GM21528 (cell line): Measurements from ENCODE around the gene PCDHB16.
"Not testable (repeated sequence)": the region's sequence is repeated elsewhere in the genome, so short reads cannot be mapped to it uniquely, and the experiment has no call there.

Source experiments
- ATAC-seq: cut with Tn5 transposase; IDR thresholded peaks from one replicate; pipeline ENCODE4 v1.9.1; 2021; ENCODE audit warnings: mild to moderate bottlenecking, moderate library complexity; ENCODE audit not compliant: unreplicated experiment, low FRiP score

Gene PCDHB16

GRCh38 chr5:141180313-141180712 is 1.9 kb upstream of the PCDHB16 start:
- no peak for ATAC-seq

- not testable (repeated sequence) for ATAC-seq
Observed at GRCh38 chr5:141184117-141184855, 2.1 kb downstream of the PCDHB16 start.

DNA sequence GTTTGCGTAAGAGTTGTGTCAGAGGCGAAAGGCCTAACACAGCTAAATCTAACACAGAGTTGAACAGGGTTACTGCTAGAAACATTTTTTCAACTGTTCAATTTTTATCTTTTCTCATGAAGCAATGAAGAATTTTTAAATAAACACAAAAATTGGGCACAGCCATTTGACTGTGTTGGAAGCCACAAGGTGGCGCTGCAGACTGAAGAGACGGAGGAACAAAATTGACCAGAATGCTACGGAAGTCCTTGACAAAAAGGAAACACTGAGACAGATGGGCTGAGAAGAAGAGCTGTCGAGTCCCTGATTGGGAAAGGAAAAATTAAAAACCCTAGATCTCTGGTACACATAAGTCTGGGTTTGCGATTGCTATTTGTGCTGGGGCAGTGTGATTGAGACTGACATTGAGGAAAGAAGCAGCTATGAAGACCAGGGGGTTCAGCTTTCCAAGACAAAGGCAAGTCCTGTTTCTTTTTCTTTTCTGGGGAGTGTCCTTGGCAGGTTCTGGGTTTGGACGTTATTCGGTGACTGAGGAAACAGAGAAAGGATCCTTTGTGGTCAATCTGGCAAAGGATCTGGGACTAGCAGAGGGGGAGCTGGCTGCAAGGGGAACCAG is 4.8 kb downstream of the PCDHB16 start, which contains the start of gene PCDHB9:
TSS of gene PCDHB9 (plus strand) at position 265 of the 616 bp plus-strand sequence. CDS start at position 423, 158 bp downstream.
- no peak for ATAC-seq

DNA sequence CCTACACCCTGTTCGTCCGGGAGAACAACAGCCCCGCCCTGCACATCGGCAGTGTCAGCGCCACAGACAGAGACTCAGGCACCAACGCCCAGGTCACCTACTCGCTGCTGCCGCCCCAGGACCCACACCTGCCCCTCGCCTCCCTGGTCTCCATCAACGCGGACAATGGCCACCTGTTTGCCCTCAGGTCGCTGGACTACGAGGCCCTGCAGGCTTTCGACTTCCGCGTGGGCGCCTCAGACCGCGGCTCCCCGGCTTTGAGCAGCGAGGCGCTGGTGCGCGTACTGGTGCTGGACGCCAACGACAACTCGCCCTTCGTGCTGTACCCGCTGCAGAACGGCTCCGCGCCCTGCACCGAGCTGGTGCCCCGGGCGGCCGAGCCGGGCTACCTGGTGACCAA is 6.5 kb downstream of the PCDHB16 start:
- not testable (repeated sequence) for ATAC-seq

GRCh38 chr5:141189131-141189530 is 6.9 kb downstream of the PCDHB16 start:
- not testable (repeated sequence) for ATAC-seq

DNA sequence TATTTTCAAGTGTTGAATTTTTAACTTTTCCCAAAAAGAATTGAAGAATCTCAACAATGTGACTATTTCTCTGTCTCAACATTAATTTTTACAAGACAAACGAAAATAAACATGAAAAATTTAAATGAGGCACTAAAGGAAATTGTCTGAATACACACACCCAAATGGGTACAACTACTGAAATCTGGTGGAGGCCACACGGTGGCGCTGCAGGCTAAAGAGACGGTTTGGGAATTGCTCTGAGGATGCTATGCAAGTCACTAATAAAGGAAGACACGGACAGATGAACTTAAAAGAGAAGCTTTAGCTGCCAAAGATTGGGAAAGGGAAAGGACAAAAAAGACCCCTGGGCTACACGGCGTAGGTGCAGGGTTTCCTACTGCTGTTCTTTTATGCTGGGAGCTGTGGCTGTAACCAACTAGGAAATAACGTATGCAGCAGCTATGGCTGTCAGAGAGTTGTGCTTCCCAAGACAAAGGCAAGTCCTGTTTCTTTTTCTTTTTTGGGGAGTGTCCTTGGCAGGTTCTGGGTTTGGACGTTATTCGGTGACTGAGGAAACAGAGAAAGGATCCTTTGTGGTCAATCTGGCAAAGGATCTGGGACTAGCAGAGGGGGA is 10.0 kb downstream of the PCDHB16 start, which contains the start of gene PCDHB10:
TSS of gene PCDHB10 (plus strand) at position 244 of the 616 bp plus-strand sequence. CDS start at position 444, 200 bp downstream.
- no peak for ATAC-seq

DNA sequence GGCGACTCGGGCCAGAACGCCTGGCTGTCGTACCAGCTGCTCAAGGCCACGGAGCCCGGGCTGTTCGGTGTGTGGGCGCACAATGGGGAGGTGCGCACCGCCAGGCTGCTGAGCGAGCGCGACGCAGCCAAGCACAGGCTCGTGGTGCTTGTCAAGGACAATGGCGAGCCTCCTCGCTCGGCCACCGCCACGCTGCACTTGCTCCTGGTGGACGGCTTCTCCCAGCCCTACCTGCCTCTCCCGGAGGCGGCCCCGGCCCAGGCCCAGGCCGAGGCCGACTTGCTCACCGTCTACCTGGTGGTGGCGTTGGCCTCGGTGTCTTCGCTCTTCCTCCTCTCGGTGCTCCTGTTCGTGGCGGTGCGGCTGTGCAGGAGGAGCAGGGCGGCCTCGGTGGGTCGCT is 12.1 kb downstream of the PCDHB16 start:
- ATAC-seq: not testable (repeated sequence)

DNA sequence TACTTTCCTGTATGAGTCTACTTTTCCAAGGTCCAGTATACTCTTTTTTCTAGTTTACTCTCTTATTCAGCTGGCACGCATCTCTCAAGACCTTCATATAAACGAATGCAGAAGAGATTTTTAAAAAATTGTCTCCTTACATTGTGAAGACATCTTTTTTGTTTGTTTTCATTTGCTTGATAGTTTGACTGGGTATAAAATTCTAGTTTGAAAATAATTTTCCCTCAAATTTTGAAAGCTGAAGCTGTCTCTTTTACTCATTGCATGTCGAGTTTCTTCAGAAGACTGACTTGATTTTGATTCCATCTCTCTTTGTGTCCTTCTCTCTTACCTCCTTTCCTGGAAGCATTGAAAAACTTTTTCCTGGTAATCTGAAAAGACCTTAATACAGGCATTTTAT is 14.2 kb downstream of the PCDHB16 start:
- no peak for ATAC-seq

DNA sequence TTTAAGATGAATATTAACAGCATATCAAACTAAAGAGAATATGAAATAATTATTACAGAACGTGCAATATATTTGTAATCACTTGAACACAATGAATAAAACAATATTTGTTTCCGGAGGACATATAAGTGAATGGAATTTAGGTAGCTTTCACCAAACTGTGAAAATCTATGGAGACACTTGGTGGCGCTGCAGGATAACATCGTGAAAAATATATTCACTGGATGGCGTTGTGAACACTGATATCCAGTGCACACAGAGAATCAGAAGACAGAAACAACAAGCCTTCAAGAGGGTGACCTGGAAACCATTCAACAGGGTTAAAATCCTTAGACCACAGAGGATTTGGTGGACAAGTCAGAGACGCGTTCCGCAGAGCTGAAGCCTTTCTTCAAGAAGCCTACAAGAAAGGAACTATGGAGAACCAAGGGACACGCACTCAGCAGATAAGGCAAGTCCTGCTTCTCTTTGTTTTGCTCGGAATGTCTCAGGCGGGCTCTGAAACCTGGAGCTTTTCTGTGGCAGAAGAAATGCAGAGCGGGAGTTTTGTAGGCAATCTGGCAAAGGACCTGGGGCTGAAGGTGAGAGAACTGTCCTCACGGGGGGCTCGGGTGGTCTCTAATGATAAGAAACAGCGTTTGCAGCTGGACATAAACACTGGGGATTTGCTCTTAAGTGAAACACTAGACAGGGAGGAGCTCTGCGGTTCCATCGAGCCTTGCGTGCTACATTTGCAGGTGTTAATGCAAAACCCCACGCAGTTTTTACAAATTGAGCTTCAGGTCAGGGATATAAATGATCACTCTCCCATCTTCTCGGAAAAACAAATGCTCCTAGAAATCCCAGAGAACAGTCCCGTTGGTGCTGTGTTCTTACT is 17.4 kb downstream of the PCDHB16 start, which contains the start of gene PCDHB11:
TSS of gene PCDHB11 (plus strand) at position 269 of the 877 bp plus-strand sequence. CDS start at position 417, 148 bp downstream.
- ATAC-seq: no peak

DNA sequence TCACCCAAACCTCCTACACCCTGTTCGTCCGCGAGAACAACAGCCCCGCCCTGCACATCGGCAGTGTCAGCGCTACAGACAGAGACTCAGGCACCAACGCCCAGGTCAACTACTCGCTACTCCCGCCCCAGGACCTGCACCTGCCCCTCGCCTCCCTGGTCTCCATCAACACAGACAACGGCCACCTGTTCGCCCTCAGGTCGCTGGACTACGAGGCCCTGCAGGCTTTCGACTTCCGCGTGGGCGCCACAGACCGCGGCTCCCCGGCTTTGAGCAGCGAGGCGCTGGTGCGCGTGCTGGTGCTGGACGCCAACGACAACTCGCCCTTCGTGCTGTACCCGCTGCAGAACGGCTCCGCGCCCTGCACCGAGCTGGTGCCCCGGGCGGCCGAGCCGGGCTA is 18.9 kb downstream of the PCDHB16 start:
- ATAC-seq: not testable (repeated sequence)

GRCh38 chr5:141201646-141202045 is 19.5 kb downstream of the PCDHB16 start:
- ATAC-seq: not testable (repeated sequence)

GRCh38 chr5:141208478-141208877 is 26.3 kb downstream of the PCDHB16 start, which contains the start of gene PCDHB12:
TSS of gene PCDHB12 (plus strand) at chr5:141208719. CDS start at chr5:141208908, 189 bp downstream.
- ATAC-seq: no peak

GRCh38 chr5:141210281-141210680 is 28.1 kb downstream of the PCDHB16 start:
- ATAC-seq: not testable (repeated sequence)

DNA sequence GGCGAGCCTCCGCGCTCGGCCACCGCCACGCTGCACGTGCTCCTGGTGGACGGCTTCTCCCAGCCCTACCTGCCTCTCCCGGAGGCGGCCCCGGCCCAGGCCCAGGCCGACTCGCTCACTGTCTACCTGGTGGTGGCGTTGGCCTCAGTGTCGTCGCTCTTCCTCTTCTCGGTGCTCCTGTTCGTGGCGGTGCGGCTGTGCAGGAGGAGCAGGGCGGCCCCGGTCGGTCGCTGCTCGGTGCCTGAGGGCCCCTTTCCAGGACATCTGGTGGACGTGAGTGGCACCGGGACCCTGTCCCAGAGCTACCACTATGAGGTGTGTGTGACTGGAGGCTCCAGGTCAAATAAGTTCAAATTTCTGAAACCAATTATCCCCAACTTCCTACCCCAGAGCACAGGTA is 28.7 kb downstream of the PCDHB16 start:
- not testable (repeated sequence) for ATAC-seq

GRCh38 chr5:141213656-141214339 is 31.6 kb downstream of the PCDHB16 start, which contains the start of gene PCDHB13:
TSS of gene PCDHB13 (plus strand) at chr5:141213919. CDS start at chr5:141214124, 205 bp downstream.
- not testable (repeated sequence) for ATAC-seq

GRCh38 chr5:141214583-141214982 is 32.4 kb downstream of the PCDHB16 start:
- not testable (repeated sequence) for ATAC-seq

GRCh38 chr5:141215504-141215903 is 33.3 kb downstream of the PCDHB16 start:
- not testable (repeated sequence) for ATAC-seq

DNA sequence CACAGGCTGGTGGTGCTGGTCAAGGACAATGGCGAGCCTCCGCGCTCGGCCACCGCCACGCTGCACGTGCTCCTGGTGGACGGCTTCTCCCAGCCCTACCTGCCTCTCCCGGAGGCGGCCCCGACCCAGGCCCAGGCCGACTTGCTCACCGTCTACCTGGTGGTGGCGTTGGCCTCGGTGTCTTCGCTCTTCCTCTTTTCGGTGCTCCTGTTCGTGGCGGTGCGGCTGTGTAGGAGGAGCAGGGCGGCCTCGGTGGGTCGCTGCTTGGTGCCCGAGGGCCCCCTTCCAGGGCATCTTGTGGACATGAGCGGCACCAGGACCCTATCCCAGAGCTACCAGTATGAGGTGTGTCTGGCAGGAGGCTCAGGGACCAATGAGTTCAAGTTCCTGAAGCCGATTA is 33.8 kb downstream of the PCDHB16 start:
- ATAC-seq: not testable (repeated sequence)

DNA sequence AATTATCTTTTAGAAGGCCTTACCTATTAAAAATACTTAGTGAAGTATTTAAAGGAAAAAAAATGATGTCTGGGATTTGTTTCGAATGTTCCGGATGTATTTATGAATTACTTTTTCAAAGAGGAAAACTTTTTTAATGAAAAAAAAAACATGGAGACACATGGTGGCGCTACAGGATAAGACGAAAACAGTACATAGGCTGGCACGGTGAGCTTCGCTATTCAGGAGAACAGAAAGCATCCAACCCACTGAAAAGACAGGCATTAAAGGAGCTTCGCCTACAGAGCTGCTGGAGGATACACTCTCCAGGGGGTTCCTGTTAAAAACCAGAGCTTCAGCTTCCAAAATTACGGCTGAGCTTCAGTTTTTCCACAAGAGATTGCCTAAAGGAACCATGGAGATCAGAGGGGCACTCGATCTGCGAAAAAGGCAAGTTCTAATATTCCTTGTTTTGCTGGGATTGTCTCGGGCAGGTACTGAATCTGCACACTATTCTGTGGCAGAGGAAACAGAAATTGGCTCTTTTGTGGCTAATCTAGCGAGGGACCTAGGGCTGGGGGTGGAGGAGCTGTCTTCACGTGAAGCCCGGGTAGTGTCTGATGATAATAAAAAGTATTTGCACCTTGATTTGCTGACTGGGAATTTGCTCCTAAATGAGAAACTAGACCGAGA is 41.1 kb downstream of the PCDHB16 start, which contains the start of gene PCDHB14:
TSS of gene PCDHB14 (plus strand) at position 232 of the 672 bp plus-strand sequence. CDS start at position 395, 163 bp downstream.
- no peak for ATAC-seq
